Astrocyte (in vitro differentiated cells and primary cell): Measurements from ENCODE around the gene NCOA3.

Experiments used
- CTCF ChIP-seq: IDR thresholded peaks from 2 replicates; pipeline ENCODE4 v1.5.1; 2011; ENCODE audit warnings: low read depth, mild to moderate bottlenecking, inconsistent platforms, low read length, moderate library complexity; ENCODE audit not compliant: insufficient read depth
- EZH2 ChIP-seq: IDR thresholded peaks from 2 replicates; pipeline ENCODE4 v1.6.1; 2012; ENCODE audit warnings: mild to moderate bottlenecking, low read length, inconsistent platforms; ENCODE audit not compliant: insufficient read depth

GRCh38 chr20:47691625-47692024, 189.9 kb downstream of the NCOA3 start:
- TF ChIP-seq CTCF (no peak), EZH2 (no peak)
